Skeletal muscle satellite cell (primary cell): Measurements from ENCODE around the gene PPM1K.

Source experiments
- H3K27me3 ChIP-seq: 2 replicates; pipeline ENCODE4 v1.7.0; 2013; ENCODE audit warnings: low read length; ENCODE audit not compliant: control insufficient read depth, insufficient read depth
- H3K36me3 ChIP-seq: 2 replicates; pipeline ENCODE4 v1.7.0; 2013; ENCODE audit warnings: mild to moderate bottlenecking, control low read depth, low read length; ENCODE audit not compliant: insufficient read depth
- H3K4me1 ChIP-seq: 2 replicates; pipeline ENCODE4 v1.7.0; 2013; ENCODE audit warnings: low read length; ENCODE audit not compliant: control insufficient read depth, insufficient read depth
- H3K4me2 ChIP-seq: 2 replicates; pipeline ENCODE4 v1.7.0; 2013; ENCODE audit warnings: mild to moderate bottlenecking, low read length
- H3K4me3 ChIP-seq: 2 replicates; pipeline ENCODE4 v1.7.0; 2013; ENCODE audit warnings: low read length
- H3K9ac ChIP-seq: 2 replicates; pipeline ENCODE4 v1.7.0; 2013; ENCODE audit warnings: mild to moderate bottlenecking, low read depth, low read length, moderate library complexity
- H3K9me3 ChIP-seq: replicated peaks from 2 replicates; pipeline ENCODE4 v1.7.0; 2013; ENCODE audit warnings: mild to moderate bottlenecking, control low read depth, low read length

PPM1K gene

GRCh38 chr4:88230969-88231771 is 53.2 kb downstream of the PPM1K start:
- Histone ChIP-seq H3K4me1 (peaks cover 12% of the 10 kb centered on the region), H3K4me3 (peak overlapping the region; percentile 62), H3K9ac (peak overlapping the region; percentile 72), H3K36me3 (no peaks in the 10 kb centered on the region), H3K27me3 (no peaks in the 10 kb centered on the region), H3K9me3 (no peaks in the 10 kb centered on the region), H3K4me2 (peak overlapping the region; percentile 83)

GRCh38 chr4:88230461-88230891 is 53.9 kb downstream of the PPM1K start:
- H3K27me3 ChIP-seq: no peaks in the 10 kb centered on the region
- peak overlapping the region; percentile 72 for H3K9ac ChIP-seq
- peaks cover 12% of the 10 kb centered on the region for H3K4me1 ChIP-seq
- no peaks in the 10 kb centered on the region for H3K36me3 ChIP-seq
- peak overlapping the region; percentile 83 for H3K4me2 ChIP-seq
- no peaks in the 10 kb centered on the region for H3K9me3 ChIP-seq
- H3K4me3 ChIP-seq: no peak overlapping the region

DNA sequence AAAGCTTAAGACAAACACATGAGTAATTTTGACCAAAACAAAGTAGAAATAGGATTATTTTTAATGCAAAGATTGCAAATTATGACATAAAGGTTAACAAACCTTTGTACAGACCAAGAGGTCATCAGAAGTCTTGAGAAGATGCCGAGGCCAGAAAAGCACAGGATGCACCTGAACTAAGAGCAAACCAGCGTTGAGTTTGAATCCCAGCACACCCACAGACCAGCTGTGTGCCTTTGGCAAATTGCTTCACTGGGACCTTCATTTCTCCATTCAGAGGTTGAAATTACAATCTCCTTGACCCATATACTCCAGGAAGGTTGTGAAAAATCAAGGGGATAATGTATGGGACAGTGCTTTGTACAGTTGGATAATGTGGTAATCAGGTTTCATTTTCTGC is 56.6 kb downstream of the PPM1K start:
- H3K4me1 ChIP-seq: peaks cover 12% of the 10 kb centered on the region
- no peaks in the 10 kb centered on the region for H3K27me3 ChIP-seq
- H3K4me3 ChIP-seq: no peak overlapping the region
- no peak overlapping the region for H3K9ac ChIP-seq
- no peaks in the 10 kb centered on the region for H3K36me3 ChIP-seq
- no peak overlapping the region for H3K4me2 ChIP-seq
- H3K9me3 ChIP-seq: no peaks in the 10 kb centered on the region

GRCh38 chr4:88226143-88226542 is 58.2 kb downstream of the PPM1K start:
- Histone ChIP-seq H3K4me2 (no peak overlapping the region), H3K36me3 (no peaks in the 10 kb centered on the region), H3K9me3 (no peaks in the 10 kb centered on the region), H3K4me3 (no peak overlapping the region), H3K27me3 (no peaks in the 10 kb centered on the region), H3K4me1 (peaks cover 7% of the 10 kb centered on the region), H3K9ac (no peak overlapping the region)

- H3K4me3 ChIP-seq: no peak overlapping the region
- H3K9ac ChIP-seq: no peak overlapping the region
Observed at GRCh38 chr4:88225232-88226105, 58.9 kb downstream of the PPM1K start.

DNA sequence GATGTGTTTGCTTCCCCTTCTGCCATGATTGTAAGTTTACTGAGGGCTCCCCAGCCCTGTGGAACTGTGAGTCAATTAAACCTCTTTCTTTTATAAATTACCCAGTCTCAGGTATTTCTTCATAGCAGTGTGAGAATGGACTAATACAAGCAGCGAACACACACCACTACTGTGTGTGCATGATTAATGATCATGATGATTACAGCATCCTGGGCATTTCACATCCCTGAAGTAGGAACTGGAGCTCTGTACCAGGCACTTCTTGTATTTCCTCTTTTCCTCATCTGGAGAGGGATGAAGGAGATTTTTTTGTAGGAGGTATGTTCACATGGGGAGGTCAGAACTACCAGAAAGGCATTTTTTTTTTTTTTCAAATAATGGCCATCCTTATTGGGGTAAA is 60.8 kb downstream of the PPM1K start:
- H3K9ac ChIP-seq: no peak overlapping the region
- no peak overlapping the region for H3K4me2 ChIP-seq
- no peaks in the 10 kb centered on the region for H3K9me3 ChIP-seq
- peaks cover 5% of the 10 kb centered on the region for H3K27me3 ChIP-seq
- no peak overlapping the region for H3K4me3 ChIP-seq
- no peaks in the 10 kb centered on the region for H3K36me3 ChIP-seq
- H3K4me1 ChIP-seq: no peaks in the 10 kb centered on the region

More at GRCh38 chr4:88225232-88226105, 58.9 kb downstream of the PPM1K start:
- Histone ChIP-seq H3K9me3 (no peaks in the 10 kb centered on the region), H3K27me3 (no peaks in the 10 kb centered on the region), H3K4me1 (peaks cover under 1% of the 10 kb centered on the region), H3K4me2 (no peak overlapping the region), H3K36me3 (no peaks in the 10 kb centered on the region)

GRCh38 chr4:88219099-88219498 is 65.3 kb downstream of the PPM1K start:
- H3K9ac ChIP-seq: no peak overlapping the region
- H3K4me3 ChIP-seq: no peak overlapping the region
- H3K36me3 ChIP-seq: no peaks in the 10 kb centered on the region
- H3K27me3 ChIP-seq: peaks cover 11% of the 10 kb centered on the region
- H3K4me1 ChIP-seq: no peaks in the 10 kb centered on the region
- no peak overlapping the region for H3K4me2 ChIP-seq
- no peaks in the 10 kb centered on the region for H3K9me3 ChIP-seq

DNA sequence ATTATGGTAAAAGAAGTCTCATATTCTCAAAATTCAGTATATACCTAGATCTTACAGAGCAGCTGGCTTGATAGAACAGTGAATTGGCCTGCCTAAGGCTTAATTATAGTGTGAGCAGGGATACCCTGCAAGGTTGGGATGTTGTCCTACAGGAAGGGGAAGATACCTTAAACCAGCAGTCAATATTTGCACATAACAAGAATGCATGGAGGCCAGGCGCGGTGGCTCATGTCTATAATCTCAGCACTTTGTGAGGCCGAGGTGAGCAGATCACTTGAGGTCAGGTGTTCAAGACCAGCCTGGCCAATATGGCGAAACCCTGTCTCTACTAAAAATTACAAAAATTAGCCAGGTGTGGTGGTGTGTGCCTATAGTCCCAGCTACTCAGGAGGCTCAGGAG is 67.2 kb downstream of the PPM1K start:
- H3K36me3 ChIP-seq: no peaks in the 10 kb centered on the region
- no peaks in the 10 kb centered on the region for H3K4me1 ChIP-seq
- H3K9ac ChIP-seq: no peak overlapping the region
- H3K27me3 ChIP-seq: peaks cover 11% of the 10 kb centered on the region
- no peak overlapping the region for H3K4me2 ChIP-seq
- no peaks in the 10 kb centered on the region for H3K9me3 ChIP-seq
- H3K4me3 ChIP-seq: no peak overlapping the region

- Histone ChIP-seq H3K9ac (no peak overlapping the region), H3K4me3 (no peak overlapping the region), H3K4me1 (no peaks in the 10 kb centered on the region), H3K27me3 (peaks cover 11% of the 10 kb centered on the region), H3K36me3 (no peaks in the 10 kb centered on the region), H3K4me2 (no peak overlapping the region), H3K9me3 (no peaks in the 10 kb centered on the region)
Observed at GRCh38 chr4:88216395-88216794, 68.0 kb downstream of the PPM1K start.

DNA sequence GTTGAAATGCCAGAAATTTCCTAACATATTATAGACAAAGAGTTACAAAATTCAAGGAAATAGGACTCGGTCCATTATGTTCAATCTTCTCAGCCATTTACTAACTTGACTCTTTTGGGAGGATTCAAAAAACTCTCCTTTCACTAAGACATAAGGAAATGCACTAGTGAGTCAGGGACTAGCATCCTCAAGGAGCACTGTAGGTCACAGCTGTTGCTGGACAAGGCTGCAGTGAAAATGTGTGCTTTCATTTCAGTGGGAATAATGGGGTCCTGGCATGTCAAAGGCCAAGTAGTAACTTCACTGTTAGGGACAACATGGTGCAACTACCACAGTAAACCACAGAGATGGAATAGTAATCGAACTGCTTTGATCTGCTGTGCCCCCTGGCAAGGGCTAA is 69.0 kb downstream of the PPM1K start:
- Histone ChIP-seq H3K9ac (no peak overlapping the region), H3K4me2 (no peak overlapping the region), H3K9me3 (no peaks in the 10 kb centered on the region), H3K4me3 (no peak overlapping the region), H3K36me3 (no peaks in the 10 kb centered on the region), H3K27me3 (peaks cover 11% of the 10 kb centered on the region), H3K4me1 (no peaks in the 10 kb centered on the region)

DNA sequence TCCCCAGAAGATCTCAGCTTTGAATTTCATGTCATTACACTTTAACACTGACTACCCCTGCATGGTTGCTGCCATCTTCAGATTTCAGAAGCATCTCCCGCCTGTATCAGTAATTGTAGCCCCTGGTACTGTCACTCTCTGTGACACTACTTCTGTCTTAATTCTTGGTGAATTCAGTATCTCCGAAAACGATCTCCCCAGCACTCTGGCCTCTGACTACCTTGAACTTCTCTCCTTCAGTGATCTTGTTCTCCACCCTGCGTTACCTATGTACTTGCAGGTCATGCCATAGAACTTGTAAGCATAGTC is 72.2 kb downstream of the PPM1K start:
- Histone ChIP-seq H3K36me3 (no peaks in the 10 kb centered on the region), H3K4me1 (no peaks in the 10 kb centered on the region), H3K27me3 (peaks cover 6% of the 10 kb centered on the region), H3K4me2 (no peak overlapping the region), H3K4me3 (no peak overlapping the region), H3K9me3 (no peaks in the 10 kb centered on the region), H3K9ac (no peak overlapping the region)
